GOT3 (cell line): Measurements from ENCODE around the gene TAOK3.
"Not testable (repeated sequence)": the region's sequence is repeated elsewhere in the genome, so short reads cannot be mapped to it uniquely, and the experiment has no call there.

Experiments
- DNase-seq: peaks from one replicate; lab custom pipeline; 2025; ENCODE audit warnings: mixed read lengths; lab: John Stamatoyannopoulos, UW

The TAOK3 gene

GRCh38 chr12:118373616-118374015 is 909 bp upstream of the TAOK3 start:
- no peak for DNase-seq

- no peak for DNase-seq
Measured at GRCh38 chr12:118371321-118372282, 1.1 kb downstream of the TAOK3 start.

GRCh38 chr12:118370601-118371000 is 2.1 kb downstream of the TAOK3 start:
- DNase-seq: no peak

DNA sequence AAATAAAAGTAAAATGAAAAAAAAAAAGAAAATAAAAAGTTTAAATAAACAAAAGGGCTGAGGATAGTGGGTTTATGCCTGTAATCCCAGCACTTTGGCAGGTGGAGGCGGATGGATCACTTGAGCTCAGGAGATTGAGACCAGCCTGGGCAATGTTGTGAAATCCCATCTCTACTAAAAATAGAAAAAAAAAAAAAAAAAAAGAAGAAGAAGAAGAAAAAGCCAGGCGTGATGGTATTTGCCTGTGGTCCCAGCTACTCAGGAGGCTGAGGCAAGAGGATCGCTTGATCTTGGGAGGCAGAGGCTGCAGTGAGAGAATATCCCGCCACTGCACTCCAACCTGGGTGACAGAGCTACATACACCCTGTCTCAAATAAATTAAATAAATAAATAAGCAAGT is 3.9 kb downstream of the TAOK3 start:
- no peak for DNase-seq

DNA sequence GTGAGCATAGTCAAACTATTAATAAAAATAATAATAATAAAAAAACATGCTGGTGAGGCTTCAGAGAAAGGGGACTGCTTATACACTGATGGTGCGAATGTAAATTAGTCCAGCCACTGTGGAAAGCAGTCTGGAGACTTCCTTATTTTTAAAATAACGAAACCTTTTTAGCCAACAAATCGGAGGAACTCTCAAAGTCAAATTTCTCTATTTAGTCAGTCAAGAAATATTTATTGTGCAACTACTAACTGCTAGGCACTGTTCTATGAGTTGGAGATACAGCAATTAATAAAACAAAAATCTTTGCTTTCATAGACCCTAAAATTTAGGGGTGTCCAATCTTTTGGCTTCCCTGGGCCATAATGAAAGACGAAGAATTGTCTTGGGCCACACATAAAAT is 10.8 kb downstream of the TAOK3 start:
- no peak for DNase-seq

GRCh38 chr12:118361092-118361404 is 11.7 kb downstream of the TAOK3 start:
- DNase-seq: no peak

- no peak for DNase-seq
Measured at GRCh38 chr12:118359541-118359915, 13.2 kb downstream of the TAOK3 start.

GRCh38 chr12:118358612-118359540 is 13.8 kb downstream of the TAOK3 start:
- no peak for DNase-seq

- DNase-seq: no peak
Measured at GRCh38 chr12:118358008-118358359, 14.7 kb downstream of the TAOK3 start.

DNA sequence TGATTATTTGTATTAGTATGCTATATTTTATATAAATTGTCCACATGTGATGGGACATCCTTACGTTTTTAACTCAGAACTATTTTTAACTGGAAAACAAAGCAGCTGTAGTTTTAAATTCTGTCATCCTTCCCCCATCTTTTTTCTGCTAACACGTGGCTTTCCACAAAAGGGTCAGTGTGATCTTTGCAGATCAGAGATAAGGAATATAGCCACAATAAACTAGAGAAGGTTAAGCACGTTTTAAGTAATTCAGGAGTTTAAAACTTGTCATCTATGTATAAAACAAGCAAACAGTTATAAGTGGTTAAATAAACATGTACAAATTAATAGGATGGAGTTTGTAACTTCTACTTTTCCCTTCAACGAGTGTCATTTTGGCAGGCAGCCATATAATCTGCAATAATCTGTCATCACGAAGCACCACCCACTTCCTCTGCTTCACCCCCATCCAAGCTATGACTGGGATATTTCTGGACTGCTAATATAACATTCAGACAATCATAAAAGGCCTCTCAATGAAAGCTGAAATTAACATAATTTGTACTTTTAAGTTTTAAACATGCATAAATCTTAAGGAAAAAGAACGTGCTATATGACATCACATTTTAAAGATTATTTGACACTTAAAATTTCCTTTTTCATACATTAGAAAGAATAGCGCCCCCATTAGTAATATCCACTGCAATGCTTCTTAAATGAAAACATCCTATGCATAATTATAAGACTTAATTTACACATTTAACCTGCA is 15.3 kb downstream of the TAOK3 start:
- no peak for DNase-seq

- no peak for DNase-seq
Measured at GRCh38 chr12:118356809-118357256, 15.9 kb downstream of the TAOK3 start.

DNA sequence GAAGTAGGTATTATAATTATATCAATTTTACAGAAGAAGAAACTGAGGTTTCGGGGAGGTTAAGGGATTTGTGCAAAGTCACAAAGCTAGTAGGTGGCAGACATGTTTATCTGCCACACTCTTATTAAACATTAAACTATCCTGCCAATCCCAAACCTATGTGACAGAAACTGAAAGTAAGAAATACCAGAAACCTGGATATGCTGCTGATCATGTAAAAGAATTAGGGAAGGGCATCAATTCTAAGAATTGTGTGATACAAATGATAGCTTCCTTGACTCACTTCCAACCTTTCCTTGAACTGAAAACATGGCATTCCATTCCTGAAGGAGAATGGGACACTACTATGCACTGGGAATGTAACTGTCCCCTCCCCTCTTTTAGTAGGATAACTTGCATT is 16.9 kb downstream of the TAOK3 start:
- no peak for DNase-seq

- DNase-seq: no peak
Measured at GRCh38 chr12:118354903-118355302, 17.8 kb downstream of the TAOK3 start.

DNA sequence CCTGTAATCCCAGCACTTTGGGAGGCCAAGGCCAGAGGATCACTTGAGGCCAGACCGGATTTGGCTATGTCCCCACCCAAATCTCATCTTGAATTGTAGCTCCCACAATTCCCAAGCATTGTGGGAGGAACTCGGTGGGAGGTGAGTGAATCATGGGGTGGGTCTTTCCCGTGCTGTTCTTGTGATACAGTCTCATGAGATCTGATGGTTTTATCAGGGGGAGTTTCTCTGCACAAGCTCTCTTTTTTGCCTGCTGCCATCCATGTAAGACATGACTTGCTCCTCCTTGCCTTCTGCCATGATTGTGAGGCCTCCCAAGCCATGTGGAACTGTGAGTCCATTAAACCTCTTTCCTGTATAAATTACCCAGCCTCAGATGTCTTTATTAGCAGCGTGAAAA is 18.2 kb downstream of the TAOK3 start:
- DNase-seq: not testable (repeated sequence)

GRCh38 chr12:118353721-118354120 is 19.0 kb downstream of the TAOK3 start:
- no peak for DNase-seq

GRCh38 chr12:118350908-118351559 is 21.7 kb downstream of the TAOK3 start:
- no peak for DNase-seq

- no peak for DNase-seq
Measured at GRCh38 chr12:118347916-118348315, 24.8 kb downstream of the TAOK3 start.

- DNase-seq: no peak
Measured at GRCh38 chr12:118346895-118347294, 25.8 kb downstream of the TAOK3 start.

GRCh38 chr12:118345355-118345754 is 27.4 kb downstream of the TAOK3 start:
- DNase-seq: no peak

DNA sequence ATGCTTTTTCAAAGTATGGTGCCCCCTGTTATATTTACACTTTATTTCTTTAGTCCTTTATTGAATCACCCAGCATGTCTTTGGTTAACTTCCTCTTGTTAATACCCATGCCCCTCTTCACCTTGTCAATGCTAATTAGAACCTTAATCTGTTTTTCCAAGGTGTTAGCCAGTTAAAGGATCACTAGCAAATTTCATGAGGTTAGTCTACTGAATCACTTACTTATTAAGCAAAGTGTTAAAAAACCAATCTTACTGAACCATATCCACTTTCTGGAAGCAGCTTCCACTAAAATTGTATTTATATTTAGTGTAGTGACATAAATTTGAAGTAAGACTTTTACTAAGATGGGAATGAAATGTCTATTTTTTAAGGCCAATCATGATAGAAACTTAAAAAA is 27.9 kb downstream of the TAOK3 start:
- no peak for DNase-seq

- DNase-seq: no peak
Measured at GRCh38 chr12:118342090-118342489, 30.6 kb downstream of the TAOK3 start.
